Lower lobe of right lung (tissue), 2 donors: Measurements from ENCODE around the gene TANC1. TPM values are rescaled to one million over a fixed set of nuclear protein-coding genes. Genes with fewer than 3 reads are reported as not detected.
"Not testable (repeated sequence)": the region's sequence is repeated elsewhere in the genome, so short reads cannot be mapped to it uniquely, and the experiment has no call there.

Experiments
- ATAC-seq, 2 donors: fragments of 200-7000 bp; cut with Tn5 transposase; one replicate each; pipeline ENCODE4 v1.9.1; 2020 to 2022; ENCODE audit warnings: mild to moderate bottlenecking in 2 of 2, moderate library complexity in 2 of 2
- DNase-seq: peaks from one replicate; pipeline ENCODE4 v3.0.0-alpha.2; 2020
- H3K27ac ChIP-seq: fragments of 200-600 bp; one replicate; pipeline ENCODE4 v1.8.0; 2022
- H3K27me3 ChIP-seq: fragments of 200-600 bp; one replicate; pipeline ENCODE4 v1.8.0; 2022; ENCODE audit warnings: low read depth
- H3K36me3 ChIP-seq: fragments of 200-600 bp; one replicate; pipeline ENCODE4 v1.8.0; 2022; ENCODE audit warnings: mild to moderate bottlenecking
- H3K4me1 ChIP-seq: fragments of 200-600 bp; one replicate; pipeline ENCODE4 v1.8.0; 2022
- H3K4me3 ChIP-seq: fragments of 200-600 bp; one replicate; pipeline ENCODE4 v1.8.0; 2022; ENCODE audit warnings: mild to moderate bottlenecking
- H3K9me3 ChIP-seq: fragments of 200-600 bp; one replicate; pipeline ENCODE4 v1.8.0; 2022
- intact Hi-C: fragments of 100-400 bp; cut with DNase I; formaldehyde crosslinking; loops from one replicate; pipeline ENCODE4 v1.11.0; 2022
- total RNA-seq: library from RNA; stranded (reverse); fragmentation: NEBNext Ultra II Directional; extraction: Animal tissue kit (Norgen Biotek cat#: 25700); gene quantifications from one replicate; pipeline ENCODE4 v1.2.1, GENCODE V29; 2021
- TF ChIP-seq, protein P1 (sequence below): fragments of 200-600 bp; IDR thresholded peaks from one replicate; pipeline ENCODE4 v1.8.0; 2022; ENCODE audit warnings: antibody characterized with exemption, mild to moderate bottlenecking
- donor health status: DM: no; HTN: yes; CAD: no; lungs with severe emphysema.

Gene TANC1
- total RNA-seq, 1 donor from 2014 or later, result 39.5 TPM

DNA sequence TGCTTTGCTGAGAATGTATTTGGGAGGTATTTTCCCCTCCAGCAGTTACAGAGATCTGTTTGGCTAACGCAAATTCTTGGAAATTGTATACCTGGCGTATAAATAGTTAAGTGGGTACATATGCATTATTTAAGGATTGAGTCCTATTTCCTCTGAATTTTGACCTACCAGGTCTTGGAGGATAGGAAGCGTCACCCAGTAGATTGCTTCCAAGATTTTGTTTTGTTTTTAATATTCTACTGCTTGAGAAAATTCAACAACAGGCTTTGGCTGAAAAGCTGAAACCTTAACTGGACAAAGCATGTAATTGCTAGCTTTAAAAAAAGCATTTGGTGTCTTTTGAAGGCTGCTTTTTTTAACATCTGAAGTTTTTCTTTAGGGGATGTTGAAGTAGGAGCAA lies 168.0 kb downstream of the TANC1 start:
- H3K27ac ChIP-seq, result peak overlapping the region; percentile 47
- no peaks in the 10 kb centered on the region for H3K9me3 ChIP-seq
- no peak overlapping the region for H3K4me3 ChIP-seq
- DNase-seq (no peak), ATAC-seq (no peak)
- TF ChIP-seq, protein P1, sequence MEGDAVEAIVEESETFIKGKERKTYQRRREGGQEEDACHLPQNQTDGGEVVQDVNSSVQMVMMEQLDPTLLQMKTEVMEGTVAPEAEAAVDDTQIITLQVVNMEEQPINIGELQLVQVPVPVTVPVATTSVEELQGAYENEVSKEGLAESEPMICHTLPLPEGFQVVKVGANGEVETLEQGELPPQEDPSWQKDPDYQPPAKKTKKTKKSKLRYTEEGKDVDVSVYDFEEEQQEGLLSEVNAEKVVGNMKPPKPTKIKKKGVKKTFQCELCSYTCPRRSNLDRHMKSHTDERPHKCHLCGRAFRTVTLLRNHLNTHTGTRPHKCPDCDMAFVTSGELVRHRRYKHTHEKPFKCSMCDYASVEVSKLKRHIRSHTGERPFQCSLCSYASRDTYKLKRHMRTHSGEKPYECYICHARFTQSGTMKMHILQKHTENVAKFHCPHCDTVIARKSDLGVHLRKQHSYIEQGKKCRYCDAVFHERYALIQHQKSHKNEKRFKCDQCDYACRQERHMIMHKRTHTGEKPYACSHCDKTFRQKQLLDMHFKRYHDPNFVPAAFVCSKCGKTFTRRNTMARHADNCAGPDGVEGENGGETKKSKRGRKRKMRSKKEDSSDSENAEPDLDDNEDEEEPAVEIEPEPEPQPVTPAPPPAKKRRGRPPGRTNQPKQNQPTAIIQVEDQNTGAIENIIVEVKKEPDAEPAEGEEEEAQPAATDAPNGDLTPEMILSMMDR, result no peak
- peaks cover 70% of the 10 kb centered on the region for H3K4me1 ChIP-seq
- intact Hi-C loops, result no loop called here
- H3K36me3 ChIP-seq, result no peaks in the 10 kb centered on the region
- H3K27me3 ChIP-seq, result no peaks in the 10 kb centered on the region

DNA sequence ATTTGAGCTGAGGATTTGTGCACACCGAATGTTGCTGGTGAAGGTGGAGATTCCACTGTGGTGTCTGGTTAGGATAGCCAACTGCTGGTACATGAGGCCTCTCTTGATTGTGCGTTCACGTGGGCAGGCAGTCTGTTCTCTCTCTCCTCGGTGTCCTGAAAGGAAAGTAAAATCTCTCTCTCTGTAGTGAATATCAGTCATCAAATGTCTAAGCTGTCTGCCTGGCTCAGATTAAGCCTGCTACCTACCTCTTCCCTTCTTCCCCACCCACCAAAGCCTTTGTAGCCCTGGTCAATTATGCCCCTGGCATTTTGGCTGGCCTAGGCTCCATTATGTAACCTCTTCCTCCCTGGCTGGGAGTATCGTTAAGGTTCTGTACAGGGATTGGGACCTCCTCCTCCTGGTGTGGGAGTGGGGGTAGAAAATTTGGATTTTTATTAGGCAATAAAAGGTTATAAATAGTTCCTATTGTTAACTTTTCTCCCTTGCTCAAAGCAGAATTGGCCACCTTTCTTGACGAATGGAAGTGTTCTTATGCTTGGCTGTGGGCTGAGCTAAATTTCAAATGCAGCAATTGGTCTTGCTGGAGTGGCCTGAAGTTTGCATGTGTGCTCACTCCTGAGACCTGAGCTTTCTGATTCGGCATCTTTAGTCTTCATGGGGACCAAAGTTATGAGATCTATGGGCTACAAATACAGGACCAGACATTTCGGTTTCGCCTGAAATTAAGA lies 169.2 kb downstream of the TANC1 start:
- ATAC-seq, result no peak
- H3K27ac ChIP-seq, result peak overlapping the region; percentile 7
- H3K4me3 ChIP-seq, result no peak overlapping the region
- DNase-seq, result no peak
- TF ChIP-seq, protein P1, result no peak
- H3K27me3 ChIP-seq, result no peaks in the 10 kb centered on the region
- intact Hi-C loops, result no loop called here
- no peaks in the 10 kb centered on the region for H3K36me3 ChIP-seq
- peaks cover 57% of the 10 kb centered on the region for H3K4me1 ChIP-seq
- H3K9me3 ChIP-seq, result no peaks in the 10 kb centered on the region

GRCh38 chr2:159138642-159139182 lies 170.3 kb downstream of the TANC1 start:
- TF ChIP-seq, protein P1, result no peak
- H3K9me3 ChIP-seq, result no peaks in the 10 kb centered on the region
- H3K27ac ChIP-seq, result peak overlapping the region; percentile 28
- intact Hi-C loops, result no loop called here
- H3K4me3 ChIP-seq, result no peak overlapping the region
- peaks cover 53% of the 10 kb centered on the region for H3K4me1 ChIP-seq
- no peaks in the 10 kb centered on the region for H3K36me3 ChIP-seq
- H3K27me3 ChIP-seq, result no peaks in the 10 kb centered on the region
- DNase-seq, result no peak
- ATAC-seq, result no peak

DNA sequence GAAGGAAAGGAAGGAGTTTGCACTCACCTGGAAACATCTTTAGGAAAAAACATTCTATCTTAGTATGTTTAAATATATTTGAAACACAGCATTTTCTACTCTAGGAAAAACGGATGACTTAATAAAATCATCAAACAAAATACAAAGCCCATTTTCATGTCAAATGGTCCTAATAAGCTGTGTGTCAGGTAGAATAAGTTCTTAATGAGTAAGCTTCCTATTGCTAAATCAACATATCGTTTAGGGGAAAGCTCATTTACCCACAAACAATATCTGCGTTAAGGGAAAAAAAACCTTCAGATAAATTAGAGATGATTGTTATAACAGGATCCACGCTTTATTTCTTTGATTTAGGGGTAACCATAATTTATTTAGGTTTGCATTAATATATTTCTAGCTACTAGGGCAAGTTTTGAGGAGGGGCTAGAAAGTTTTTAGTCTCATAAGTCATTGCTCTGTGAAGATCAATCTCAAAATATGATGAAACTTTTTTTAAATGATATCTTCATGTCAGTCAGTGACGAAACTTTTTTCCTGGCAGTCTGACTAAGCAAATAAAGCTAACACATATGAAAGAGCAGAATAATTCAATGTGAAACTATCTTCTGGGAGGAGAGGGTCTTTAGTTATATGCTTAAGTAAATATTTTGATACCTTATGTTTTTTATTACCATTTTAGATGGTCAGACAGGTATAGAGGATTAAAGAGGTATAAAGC lies 170.9 kb downstream of the TANC1 start:
- Histone ChIP-seq H3K9me3 (no peaks in the 10 kb centered on the region), H3K4me3 (no peak overlapping the region), H3K27ac (peak overlapping the region; percentile 28), H3K4me1 (peaks cover 48% of the 10 kb centered on the region), H3K36me3 (no peaks in the 10 kb centered on the region), H3K27me3 (no peaks in the 10 kb centered on the region)
- no peak for ATAC-seq
- DNase-seq, result no peak
- intact Hi-C loops, result no loop called here
- TF ChIP-seq, protein P1, result no peak

DNA sequence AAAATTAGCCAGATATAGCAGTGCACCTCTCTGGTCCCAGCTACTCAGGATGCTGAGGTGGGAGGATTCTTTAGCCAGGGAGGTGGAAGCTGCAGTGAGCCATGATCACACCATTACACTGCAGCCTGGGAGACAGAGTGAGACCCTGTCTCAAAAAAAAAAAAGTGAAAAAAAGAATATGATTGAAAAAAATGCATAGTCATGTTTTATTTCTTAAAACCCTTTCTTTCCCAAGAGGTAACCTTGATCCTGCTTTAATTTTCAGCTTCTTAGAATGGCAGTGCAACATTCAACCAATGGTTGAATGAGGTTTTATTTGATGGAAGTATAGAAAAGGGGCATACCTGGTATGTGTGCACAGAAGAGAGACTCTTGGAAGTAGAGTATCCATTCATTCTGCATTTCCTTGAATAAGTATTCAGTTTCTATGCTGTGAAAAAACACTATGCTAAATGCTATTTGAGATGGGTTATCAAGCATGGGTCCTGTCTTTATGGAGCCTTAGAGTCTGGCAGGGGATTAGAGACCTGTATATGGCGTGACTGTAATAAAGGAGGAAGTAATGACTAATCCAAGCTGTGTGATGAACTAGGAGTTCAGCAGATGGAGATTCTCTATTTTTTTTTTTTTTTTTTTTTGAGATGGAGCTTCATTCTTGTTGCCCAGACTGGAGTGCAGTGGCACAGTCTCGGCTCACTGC lies 171.8 kb downstream of the TANC1 start:
- TF ChIP-seq, protein P1, result no peak
- Histone ChIP-seq H3K4me1 (peaks cover 48% of the 10 kb centered on the region), H3K27ac (no peak overlapping the region)

DNA sequence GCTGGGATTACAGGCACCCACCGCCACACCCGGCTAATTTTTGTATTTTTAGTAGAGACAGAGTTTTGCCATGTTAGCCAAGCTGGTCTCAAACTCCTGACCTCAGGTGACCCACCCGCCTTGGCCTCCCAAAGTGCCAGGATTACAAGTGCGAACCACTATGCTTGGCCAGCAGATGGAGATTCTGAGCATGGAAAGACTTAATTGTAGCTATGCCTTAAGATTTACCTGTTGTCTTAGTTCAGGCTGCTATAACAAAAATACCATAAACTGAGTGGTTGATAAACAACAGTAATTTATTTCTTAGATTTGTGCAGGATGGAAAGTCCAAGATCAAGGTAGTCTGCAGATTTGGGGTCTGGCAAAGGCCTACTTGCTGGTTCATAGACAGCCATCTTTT lies 172.4 kb downstream of the TANC1 start:
- H3K9me3 ChIP-seq, ATAC-seq, intact Hi-C loops, H3K4me3 ChIP-seq, DNase-seq, H3K36me3 ChIP-seq, H3K27me3 ChIP-seq, H3K27ac ChIP-seq: not testable (repeated sequence)
- H3K4me1 ChIP-seq, result peaks cover 47% of the 10 kb centered on the region

More for the DNA sequence above, 171.8 kb downstream of the TANC1 start:
- intact Hi-C loops, result no loop called here
- ATAC-seq (no peak), DNase-seq (no peak)
- Histone ChIP-seq H3K4me3 (no peak overlapping the region), H3K27me3 (no peaks in the 10 kb centered on the region), H3K36me3 (no peaks in the 10 kb centered on the region), H3K9me3 (no peaks in the 10 kb centered on the region)
